Natural killer cell (primary cell): Measurements from ENCODE around the gene IGF2BP2. TPM values are rescaled to one million over a fixed set of nuclear protein-coding genes. Genes with fewer than 3 reads are reported as not detected.

Experiments used
- ATAC-seq, 3 donors: fragments of 150-1000 bp in 2 of 3; fragments of 200-7000 bp in 1 of 3; cut with Tn5 transposase; 1 replicate in 1 of 3; 2 replicates in 2 of 3; pipeline ENCODE4 v1.10.0; 2021; ENCODE audit warnings: mild to moderate bottlenecking in 2 of 3, moderate library complexity in 2 of 3
- DNase-seq, 2 donors: peaks; one replicate each; pipeline versions ENCODE4 v3.0.0 to v3.0.0-alpha.2; 2013 to 2021; ENCODE audit warnings: mixed read lengths in 1 of 2
- H3K27ac ChIP-seq: one replicate; pipeline ENCODE4 v1.5.1; 2013; ENCODE audit warnings: mild to moderate bottlenecking, low read length
- H3K27me3 ChIP-seq: one replicate; pipeline ENCODE4 v1.6.1; 2013; ENCODE audit warnings: low read length; ENCODE audit not compliant: control insufficient read depth, insufficient read depth
- H3K36me3 ChIP-seq: one replicate; pipeline ENCODE4 v1.6.1; 2013; ENCODE audit warnings: low read length; ENCODE audit not compliant: control insufficient read depth, insufficient read depth
- H3K4me1 ChIP-seq: one replicate; pipeline ENCODE4 v1.6.1; 2013; ENCODE audit warnings: low read length; ENCODE audit not compliant: control insufficient read depth, insufficient read depth
- H3K4me3 ChIP-seq: one replicate; pipeline ENCODE4 v1.5.1; 2013; ENCODE audit warnings: low read length
- H3K9me3 ChIP-seq: one replicate; pipeline ENCODE4 v1.6.1; 2013; ENCODE audit warnings: low read length; ENCODE audit not compliant: control insufficient read depth, insufficient read depth
- H3K27ac Mint-ChIP-seq, 2 donors: one replicate each; pipeline ENCODE4 v1.8.0; 2022; ENCODE audit warnings: mild to moderate bottlenecking in 2 of 2, mixed read lengths in 2 of 2, moderate library complexity in 1 of 2
- H3K27me3 Mint-ChIP-seq, 2 donors: one replicate each; pipeline ENCODE4 v1.8.0; 2022; ENCODE audit warnings: low read depth in 2 of 2, mixed read lengths in 2 of 2
- H3K36me3 Mint-ChIP-seq: one replicate; pipeline ENCODE4 v1.8.0; 2022; ENCODE audit warnings: mixed read lengths
- H3K4me1 Mint-ChIP-seq, 2 donors: one replicate each; pipeline ENCODE4 v1.8.0; 2022; ENCODE audit warnings: mixed read lengths in 2 of 2
- H3K4me3 Mint-ChIP-seq: one replicate; pipeline ENCODE4 v1.8.0; 2022; ENCODE audit warnings: mild to moderate bottlenecking, moderate library complexity, mixed read lengths
- H3K9me3 Mint-ChIP-seq, 2 donors: one replicate each; pipeline ENCODE4 v1.8.0; 2022; ENCODE audit warnings: mixed read lengths in 2 of 2
- WGBS: methylation state at CpG from one replicate; pipeline ENCODE4 v1.1.7; 2013; ENCODE audit warnings: missing lambda C conversion rate; ENCODE audit not compliant: insufficient coverage; 5-methylcytosine and 5-hydroxymethylcytosine counted together
- intact Hi-C: fragments of 100-400 bp; cut with micrococcal nuclease; formaldehyde crosslinking; loops from one replicate; pipeline ENCODE4 v1.14.2; 2022
- total RNA-seq, 4 donors: library from RNA; stranded (reverse); fragments of 120-200 nt in 1 of 4; gene quantifications; one replicate each; pipeline versions ENCODE4 v1.2.3 to v1.2.4, GENCODE V29; 2013 to 2022
- TF ChIP-seq, protein P1 (sequence below): fragments of 200-600 bp; IDR thresholded peaks from one replicate; pipeline ENCODE4 v1.8.0; 2022; ENCODE audit warnings: antibody characterized with exemption

IGF2BP2 gene
- total RNA-seq, 3 donors from 2014 or later (not counting 1 experiment from before 2014, with no cell fraction given), result 4.2 to 16.8 (median 8.8) TPM

DNA sequence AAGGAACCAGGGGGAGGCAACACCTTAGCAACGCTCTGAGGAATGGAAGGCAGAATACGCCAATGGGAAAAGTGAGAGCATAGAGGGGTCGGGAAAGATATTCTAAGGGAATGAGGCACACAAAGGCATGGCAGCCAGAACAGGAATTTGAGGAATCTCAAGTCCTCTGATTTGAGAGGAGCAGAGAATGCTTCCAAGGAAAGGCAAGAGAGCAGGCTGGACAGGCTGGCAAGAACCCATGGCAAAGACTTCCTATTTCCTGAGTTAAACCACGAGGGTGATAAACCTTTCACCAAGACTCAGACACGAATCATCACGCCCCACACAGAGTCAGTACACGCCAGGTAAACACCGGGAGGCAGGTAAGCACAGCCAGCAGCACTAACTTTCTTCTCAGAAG is 109.8 kb downstream of the IGF2BP2 start:
- Histone ChIP-seq H3K4me1 (no peaks in the 10 kb centered on the region), H3K4me3 (no peak overlapping the region), H3K9me3 (no peaks in the 10 kb centered on the region), H3K36me3 (no peaks in the 10 kb centered on the region), H3K27ac (no peak overlapping the region), H3K27me3 (no peaks in the 10 kb centered on the region)
- Mint-ChIP-seq H3K4me3 (no peak overlapping the region), H3K4me1 (peaks cover 8 to 15% of the 10 kb centered on the region in 2 donors), H3K27me3 (peaks cover 0 to 2% of the 10 kb centered on the region in 2 donors), H3K27ac (no peak overlapping the region), H3K36me3 (no peaks in the 10 kb centered on the region), H3K9me3 (no peaks in the 10 kb centered on the region)
- WGBS, result 69% methylated on average over 8 of the region's 8 CpGs
- no peak for DNase-seq
- TF ChIP-seq, protein P1, sequence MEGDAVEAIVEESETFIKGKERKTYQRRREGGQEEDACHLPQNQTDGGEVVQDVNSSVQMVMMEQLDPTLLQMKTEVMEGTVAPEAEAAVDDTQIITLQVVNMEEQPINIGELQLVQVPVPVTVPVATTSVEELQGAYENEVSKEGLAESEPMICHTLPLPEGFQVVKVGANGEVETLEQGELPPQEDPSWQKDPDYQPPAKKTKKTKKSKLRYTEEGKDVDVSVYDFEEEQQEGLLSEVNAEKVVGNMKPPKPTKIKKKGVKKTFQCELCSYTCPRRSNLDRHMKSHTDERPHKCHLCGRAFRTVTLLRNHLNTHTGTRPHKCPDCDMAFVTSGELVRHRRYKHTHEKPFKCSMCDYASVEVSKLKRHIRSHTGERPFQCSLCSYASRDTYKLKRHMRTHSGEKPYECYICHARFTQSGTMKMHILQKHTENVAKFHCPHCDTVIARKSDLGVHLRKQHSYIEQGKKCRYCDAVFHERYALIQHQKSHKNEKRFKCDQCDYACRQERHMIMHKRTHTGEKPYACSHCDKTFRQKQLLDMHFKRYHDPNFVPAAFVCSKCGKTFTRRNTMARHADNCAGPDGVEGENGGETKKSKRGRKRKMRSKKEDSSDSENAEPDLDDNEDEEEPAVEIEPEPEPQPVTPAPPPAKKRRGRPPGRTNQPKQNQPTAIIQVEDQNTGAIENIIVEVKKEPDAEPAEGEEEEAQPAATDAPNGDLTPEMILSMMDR, result no peak
- ATAC-seq, result no peak
- intact Hi-C loops, result no loop called here

DNA sequence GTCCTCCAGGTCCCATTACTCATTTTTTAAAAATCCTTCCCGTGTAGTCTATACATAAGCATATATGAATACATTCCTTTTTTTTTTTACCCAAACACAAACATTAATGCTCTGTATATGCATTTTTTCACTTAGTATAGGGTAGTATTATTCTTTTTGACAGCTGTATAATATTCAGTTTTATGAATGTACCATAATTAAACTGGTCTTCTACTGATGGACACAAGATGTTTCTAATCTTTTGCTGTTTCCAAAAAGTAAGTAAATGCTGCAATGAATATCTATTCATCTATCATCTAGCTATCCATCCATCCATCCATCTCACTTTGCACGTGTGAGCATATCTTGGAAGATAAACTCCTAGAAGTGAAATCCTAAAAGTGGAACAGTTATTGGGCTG is 110.8 kb downstream of the IGF2BP2 start:
- Histone ChIP-seq H3K36me3 (no peaks in the 10 kb centered on the region), H3K4me3 (no peak overlapping the region), H3K27me3 (no peaks in the 10 kb centered on the region), H3K4me1 (no peaks in the 10 kb centered on the region), H3K27ac (no peak overlapping the region), H3K9me3 (no peaks in the 10 kb centered on the region)
- peaks cover 8 to 15% of the 10 kb centered on the region in 2 donors for H3K4me1 Mint-ChIP-seq
- TF ChIP-seq, protein P1, result no peak
- no peaks in the 10 kb centered on the region for H3K9me3 Mint-ChIP-seq
- no peak overlapping the region for H3K4me3 Mint-ChIP-seq
- WGBS, result 90% methylated on average over 1 of the region's 2 CpGs
- intact Hi-C loops, result no loop called here
- no peaks in the 10 kb centered on the region for H3K36me3 Mint-ChIP-seq
- H3K27ac Mint-ChIP-seq, result no peak overlapping the region
- no peak for DNase-seq
- no peak for ATAC-seq
- H3K27me3 Mint-ChIP-seq, result peaks cover 0 to 2% of the 10 kb centered on the region in 2 donors

DNA sequence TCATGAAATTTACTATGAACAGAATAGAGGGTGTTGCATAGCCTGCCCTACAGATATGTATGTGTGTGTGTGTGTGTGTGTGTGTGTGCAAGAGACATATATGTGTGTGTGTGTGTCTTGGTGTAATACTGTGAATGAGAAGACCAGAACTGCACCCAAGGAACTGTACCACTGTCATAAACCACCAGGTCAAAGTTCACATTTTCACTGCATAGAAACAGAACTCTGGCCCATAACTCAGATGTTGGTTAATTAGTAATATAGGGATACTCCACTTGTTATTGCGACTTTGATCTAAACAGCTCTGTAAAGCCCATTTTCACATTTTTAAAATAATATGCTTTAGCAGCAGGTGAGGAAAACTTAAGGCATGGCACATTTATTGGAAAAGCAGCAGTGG is 111.8 kb downstream of the IGF2BP2 start:
- H3K27ac Mint-ChIP-seq, result no peak overlapping the region
- no peaks in the 10 kb centered on the region for H3K36me3 ChIP-seq
- H3K36me3 Mint-ChIP-seq, result no peaks in the 10 kb centered on the region
- no peak overlapping the region for H3K27ac ChIP-seq
- no peak overlapping the region for H3K4me3 ChIP-seq
- no peaks in the 10 kb centered on the region for H3K4me1 ChIP-seq
- H3K27me3 Mint-ChIP-seq, result peaks cover 0 to 2% of the 10 kb centered on the region in 2 donors
- H3K9me3 Mint-ChIP-seq, result no peaks in the 10 kb centered on the region
- H3K9me3 ChIP-seq, result no peaks in the 10 kb centered on the region
- no peak overlapping the region for H3K4me3 Mint-ChIP-seq
- intact Hi-C loops, result no loop called here
- H3K27me3 ChIP-seq, result no peaks in the 10 kb centered on the region
- H3K4me1 Mint-ChIP-seq, result peaks cover 8 to 15% of the 10 kb centered on the region in 2 donors
- WGBS, result 100% methylated on average over 1 of the region's 1 CpG
- TF ChIP-seq, protein P1, result no peak
- DNase-seq, result no peak
- ATAC-seq, result no peak

DNA sequence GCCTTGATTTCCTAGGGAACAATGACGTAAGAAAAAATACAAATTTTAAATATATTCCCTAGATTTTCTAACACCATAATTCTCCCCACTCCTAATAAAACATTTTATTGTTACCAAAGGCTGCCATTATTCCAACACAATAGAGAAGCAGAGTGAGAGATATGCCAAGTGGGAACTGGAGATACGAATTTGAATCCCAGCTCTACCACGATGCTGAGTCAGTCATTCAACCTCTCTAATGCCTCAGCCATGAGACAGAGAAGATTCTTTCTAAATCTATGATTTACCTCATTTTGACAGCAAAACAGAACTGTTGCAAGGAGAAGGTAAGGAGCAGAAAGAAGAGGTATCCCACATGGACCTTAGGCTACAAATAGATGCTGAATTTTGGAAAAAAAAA is 112.5 kb downstream of the IGF2BP2 start:
- Histone ChIP-seq H3K27me3 (no peaks in the 10 kb centered on the region), H3K36me3 (no peaks in the 10 kb centered on the region), H3K27ac (no peak overlapping the region), H3K9me3 (no peaks in the 10 kb centered on the region), H3K4me3 (no peak overlapping the region), H3K4me1 (no peaks in the 10 kb centered on the region)
- TF ChIP-seq, protein P1, result no peak
- no peaks in the 10 kb centered on the region for H3K9me3 Mint-ChIP-seq
- no peak for DNase-seq
- H3K4me1 Mint-ChIP-seq, result peaks cover 7 to 15% of the 10 kb centered on the region in 2 donors
- no peak overlapping the region for H3K4me3 Mint-ChIP-seq
- ATAC-seq, result no peak
- peaks cover 0 to 2% of the 10 kb centered on the region in 2 donors for H3K27me3 Mint-ChIP-seq
- no peaks in the 10 kb centered on the region for H3K36me3 Mint-ChIP-seq
- WGBS, result 90% methylated on average over 2 of the region's 3 CpGs
- intact Hi-C loops, result no loop called here
- H3K27ac Mint-ChIP-seq, result no peak overlapping the region
